GM19043 (cell line): ENCODE results near the gene FKBP8.
"Not testable (repeated sequence)": the region's sequence is repeated elsewhere in the genome, so short reads cannot be mapped to it uniquely, and the experiment has no call there.

Experiments
- ATAC-seq: cut with Tn5 transposase; IDR thresholded peaks from one replicate; pipeline ENCODE4 v1.9.1; 2021; ENCODE audit warnings: low read depth; ENCODE audit not compliant: unreplicated experiment

FKBP8 gene

DNA sequence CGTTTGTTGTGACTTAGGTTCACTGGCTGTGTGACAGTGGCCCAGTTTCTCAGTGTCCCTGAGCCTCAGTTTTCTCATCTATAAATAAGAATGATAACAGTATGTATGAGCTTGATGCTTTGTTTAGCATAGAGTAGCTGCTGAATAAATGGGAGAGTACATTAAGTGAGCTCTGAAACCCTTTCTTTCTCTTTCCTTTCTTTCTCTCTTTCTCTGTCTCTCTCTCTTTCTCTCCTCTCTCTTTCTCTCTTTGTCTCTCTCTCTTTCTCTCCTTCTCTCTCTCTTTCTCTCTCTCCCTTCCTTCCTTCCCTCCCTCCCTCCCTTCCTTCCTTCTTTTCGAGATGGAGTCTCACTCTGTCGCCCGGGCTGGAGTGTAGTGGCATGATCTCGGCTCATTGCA is 16.3 kb upstream of the FKBP8 start:
- ATAC-seq, result no peak

- ATAC-seq, result no peak
Measured at GRCh38 chr19:18558604-18559003, 15.2 kb upstream of the FKBP8 start.

DNA sequence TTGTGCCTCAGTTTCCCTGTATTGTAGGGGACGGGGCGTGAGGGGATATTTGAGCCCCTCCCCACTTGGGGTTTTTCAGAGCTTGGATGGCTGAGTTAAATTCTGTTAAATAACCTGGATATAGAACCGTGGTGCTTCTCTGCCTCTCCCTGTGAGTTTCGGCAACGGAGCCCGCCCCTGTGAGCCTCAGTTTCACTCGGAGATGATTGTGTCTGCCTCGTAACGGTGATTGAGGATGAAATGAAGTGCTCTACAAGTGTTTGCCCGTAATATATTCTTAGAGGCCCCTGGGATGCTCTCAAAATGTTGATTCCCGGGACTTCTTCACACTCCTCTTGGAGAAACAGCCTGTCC is 14.8 kb upstream of the FKBP8 start:
- ATAC-seq, result no peak

GRCh38 chr19:18557411-18558201 is 14.2 kb upstream of the FKBP8 start, which contains the start of gene KXD1:
TSS of gene KXD1 (plus strand) at chr19:18557870. CDS start at chr19:18562057, 4,187 bp downstream.
- peak; percentile 87 for ATAC-seq

DNA sequence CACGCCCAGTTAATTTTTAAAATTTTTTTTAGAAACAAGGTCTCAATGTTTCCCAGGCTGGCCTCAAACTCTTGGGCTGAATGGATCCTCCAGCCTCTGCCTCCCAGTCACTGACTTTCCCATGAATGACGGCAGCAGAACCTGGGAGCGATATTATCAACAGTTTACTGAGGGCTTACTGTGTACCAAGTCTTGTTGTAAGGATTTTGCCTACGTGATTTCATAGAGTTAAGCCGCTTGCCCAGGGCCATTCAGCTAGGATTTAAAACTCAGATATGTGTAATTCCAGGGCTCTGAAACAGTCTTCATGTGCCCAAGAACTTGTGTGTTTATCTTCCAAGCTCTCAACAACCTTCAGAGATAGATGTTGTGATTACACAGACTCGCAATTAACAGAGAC is 8.3 kb upstream of the FKBP8 start:
- ATAC-seq, result no peak

GRCh38 chr19:18543814-18544475 is 572 bp upstream of the FKBP8 start:
- peak; percentile 45 for ATAC-seq

GRCh38 chr19:18541992-18542940 is 1.1 kb downstream of the FKBP8 start:
- ATAC-seq, result no peak

GRCh38 chr19:18541258-18541991 is 1.9 kb downstream of the FKBP8 start:
- ATAC-seq, result no peak

GRCh38 chr19:18540200-18540599 is 3.2 kb downstream of the FKBP8 start:
- ATAC-seq, result not testable (repeated sequence)

GRCh38 chr19:18539372-18539771 is 4.0 kb downstream of the FKBP8 start:
- no peak for ATAC-seq

DNA sequence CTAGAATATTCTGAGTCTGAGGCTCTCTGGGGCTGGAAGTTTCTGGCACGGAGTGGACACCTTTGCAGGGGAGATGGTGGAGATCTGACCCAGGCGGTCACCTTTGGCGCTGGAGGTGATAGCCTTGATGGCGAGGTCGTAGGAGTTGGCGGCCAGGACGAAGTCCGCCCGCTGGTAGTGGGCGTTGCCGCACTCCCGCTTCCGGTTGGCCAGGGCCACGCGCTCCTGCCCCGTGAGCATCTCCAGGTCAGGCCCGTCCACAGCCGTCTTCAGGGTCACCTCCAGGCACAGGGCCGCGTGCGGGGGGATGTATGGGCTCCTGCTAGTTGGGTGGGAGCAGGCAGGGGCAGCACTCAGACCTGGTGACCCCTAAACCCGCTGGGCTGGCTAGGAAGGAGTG is 5.3 kb downstream of the FKBP8 start:
- ATAC-seq, result no peak

GRCh38 chr19:18537431-18537830 is 5.9 kb downstream of the FKBP8 start:
- no peak for ATAC-seq

GRCh38 chr19:18536475-18536874 is 6.9 kb downstream of the FKBP8 start:
- no peak for ATAC-seq

DNA sequence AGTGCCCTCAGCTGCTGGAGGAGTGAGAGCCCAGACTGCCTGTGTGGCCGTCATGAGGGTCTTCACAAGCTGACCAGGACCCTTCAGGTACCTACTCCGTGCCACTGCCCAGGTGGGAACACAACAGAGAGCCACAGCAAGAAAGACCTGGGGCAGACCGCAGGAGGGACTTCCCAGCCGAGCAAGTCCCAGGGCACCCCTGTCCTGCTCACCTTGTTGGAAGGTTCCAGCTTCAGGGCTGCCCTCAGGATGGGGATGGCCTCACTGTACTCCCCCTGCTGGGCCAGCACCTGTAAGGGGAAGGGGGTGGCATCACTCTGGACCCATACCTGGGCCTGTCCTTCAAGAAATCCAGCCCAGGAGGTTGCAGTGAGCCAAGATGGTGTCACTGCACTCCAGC is 10.3 kb downstream of the FKBP8 start:
- no peak for ATAC-seq

- ATAC-seq, result no peak
Measured at GRCh38 chr19:18532168-18532890, 11.0 kb downstream of the FKBP8 start.

- ATAC-seq, result no peak
Measured at GRCh38 chr19:18531485-18531884, 11.9 kb downstream of the FKBP8 start.

DNA sequence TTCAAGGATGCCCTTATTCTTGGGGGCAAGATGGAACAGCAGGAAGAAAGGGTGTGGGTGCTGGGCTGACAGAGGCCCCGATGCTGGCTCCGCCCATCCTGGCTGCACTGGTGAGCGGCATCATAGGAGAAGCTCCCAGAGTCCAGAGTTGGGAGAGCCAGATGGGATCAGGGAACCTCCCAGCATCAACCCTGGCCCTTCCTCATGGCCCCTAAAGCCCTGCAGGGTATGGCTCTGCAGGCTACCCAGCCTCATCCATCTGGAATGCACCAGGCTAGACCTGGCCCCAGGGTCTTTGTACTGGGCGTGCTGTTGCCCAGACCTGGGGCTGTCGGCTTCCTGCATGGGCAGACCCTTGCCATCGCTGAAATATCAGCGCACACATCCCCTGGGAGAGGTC is 13.6 kb downstream of the FKBP8 start:
- ATAC-seq, result no peak

DNA sequence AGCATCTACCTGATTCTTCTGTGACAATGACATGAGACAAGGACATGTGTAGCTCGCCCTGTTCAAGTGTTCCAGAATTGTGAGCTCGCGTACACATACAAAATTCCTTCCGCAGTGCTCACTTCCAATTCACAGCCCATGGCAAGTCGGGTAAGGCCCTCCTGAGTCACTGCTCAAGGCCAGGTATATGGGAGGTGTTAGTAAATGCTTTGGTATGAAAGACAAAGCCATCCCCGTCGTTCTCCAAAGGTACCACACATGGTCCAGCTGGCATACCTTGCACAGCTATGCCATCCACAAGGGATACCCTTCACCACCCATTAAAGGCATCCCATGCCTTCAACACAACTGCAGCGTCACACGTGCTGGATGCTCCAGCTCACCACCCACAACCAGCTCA is 17.1 kb downstream of the FKBP8 start:
- no peak for ATAC-seq

GRCh38 chr19:18523841-18524240 is 19.5 kb downstream of the FKBP8 start:
- ATAC-seq, result no peak
